Measurements from ENCODE around the gene MEIOC. TPM values are rescaled to one million over a fixed set of nuclear protein-coding genes. Genes with fewer than 3 reads are reported as not detected.

Gene MEIOC
- total RNA-seq, 1 donor from 2014 or later: 0.86 TPM

DNA sequence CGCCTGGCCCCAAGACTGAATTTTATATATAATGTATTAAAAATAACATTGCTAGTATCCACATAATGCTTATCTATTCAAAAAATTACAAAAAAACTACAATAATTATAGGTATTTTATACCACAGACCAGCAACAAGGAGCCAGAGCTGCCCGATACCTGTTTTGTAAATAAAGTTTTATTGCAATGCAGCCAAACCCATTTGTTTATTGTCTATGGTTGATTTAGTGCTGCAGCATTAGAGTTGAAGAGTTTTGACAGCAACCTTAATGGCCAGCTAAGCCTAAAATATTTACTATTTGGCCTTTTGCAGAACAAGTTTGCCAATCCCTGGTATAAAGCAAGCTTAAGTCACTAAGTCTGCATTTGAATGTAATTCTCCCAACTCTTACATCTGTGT, 5.6 kb downstream of the MEIOC start:
- peaks cover 2% of the 10 kb centered on the region for H3K36me3 Mint-ChIP-seq (ENCODE audit: insufficient read depth)
- no peaks in the 10 kb centered on the region for H3K9me3 Mint-ChIP-seq (ENCODE audit: low read depth)
- TF ChIP-seq, protein P1, sequence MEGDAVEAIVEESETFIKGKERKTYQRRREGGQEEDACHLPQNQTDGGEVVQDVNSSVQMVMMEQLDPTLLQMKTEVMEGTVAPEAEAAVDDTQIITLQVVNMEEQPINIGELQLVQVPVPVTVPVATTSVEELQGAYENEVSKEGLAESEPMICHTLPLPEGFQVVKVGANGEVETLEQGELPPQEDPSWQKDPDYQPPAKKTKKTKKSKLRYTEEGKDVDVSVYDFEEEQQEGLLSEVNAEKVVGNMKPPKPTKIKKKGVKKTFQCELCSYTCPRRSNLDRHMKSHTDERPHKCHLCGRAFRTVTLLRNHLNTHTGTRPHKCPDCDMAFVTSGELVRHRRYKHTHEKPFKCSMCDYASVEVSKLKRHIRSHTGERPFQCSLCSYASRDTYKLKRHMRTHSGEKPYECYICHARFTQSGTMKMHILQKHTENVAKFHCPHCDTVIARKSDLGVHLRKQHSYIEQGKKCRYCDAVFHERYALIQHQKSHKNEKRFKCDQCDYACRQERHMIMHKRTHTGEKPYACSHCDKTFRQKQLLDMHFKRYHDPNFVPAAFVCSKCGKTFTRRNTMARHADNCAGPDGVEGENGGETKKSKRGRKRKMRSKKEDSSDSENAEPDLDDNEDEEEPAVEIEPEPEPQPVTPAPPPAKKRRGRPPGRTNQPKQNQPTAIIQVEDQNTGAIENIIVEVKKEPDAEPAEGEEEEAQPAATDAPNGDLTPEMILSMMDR (IDR thresholded peaks at IDR 0.05; ENCODE audit: unreplicated experiment): no peak
- H3K27me3 Mint-ChIP-seq: peaks cover 11% of the 10 kb centered on the region
- DNase-seq (ENCODE audit: low spot score, unreplicated experiment): no peak
- peaks cover 2% of the 10 kb centered on the region for H3K4me1 Mint-ChIP-seq (ENCODE audit: low read depth)
- no peak overlapping the region for H3K4me3 Mint-ChIP-seq (ENCODE audit: low read depth)
- H3K27ac Mint-ChIP-seq: no peak overlapping the region

DNA sequence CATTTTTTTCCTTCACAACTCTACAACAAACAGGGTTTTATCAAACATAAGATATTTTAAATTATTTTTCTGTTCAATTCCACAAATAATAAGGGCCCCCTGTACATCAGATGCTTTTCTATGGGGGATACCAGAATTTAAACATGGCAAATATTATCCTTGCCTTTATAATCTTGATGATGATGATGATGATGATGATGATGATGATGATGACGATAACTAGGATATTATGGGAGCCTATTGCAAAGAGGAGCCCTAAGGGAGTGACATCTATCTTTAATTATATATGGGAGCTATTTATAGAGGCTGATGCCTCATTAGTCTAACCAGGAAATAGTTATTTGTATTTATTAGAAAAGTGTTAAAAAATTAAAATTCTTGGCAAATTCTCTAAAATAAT, 6.8 kb downstream of the MEIOC start:
- Mint-ChIP-seq H3K36me3 (ENCODE audit: insufficient read depth) (no peaks in the 10 kb centered on the region), H3K27ac (no peak overlapping the region), H3K4me3 (ENCODE audit: low read depth) (no peak overlapping the region), H3K9me3 (ENCODE audit: low read depth) (no peaks in the 10 kb centered on the region), H3K27me3 (peaks cover 5% of the 10 kb centered on the region), H3K4me1 (ENCODE audit: low read depth) (no peaks in the 10 kb centered on the region)
- no peak for DNase-seq (ENCODE audit: low spot score, unreplicated experiment)
- TF ChIP-seq, protein P1 (IDR thresholded peaks at IDR 0.05; ENCODE audit: unreplicated experiment): no peak

DNA sequence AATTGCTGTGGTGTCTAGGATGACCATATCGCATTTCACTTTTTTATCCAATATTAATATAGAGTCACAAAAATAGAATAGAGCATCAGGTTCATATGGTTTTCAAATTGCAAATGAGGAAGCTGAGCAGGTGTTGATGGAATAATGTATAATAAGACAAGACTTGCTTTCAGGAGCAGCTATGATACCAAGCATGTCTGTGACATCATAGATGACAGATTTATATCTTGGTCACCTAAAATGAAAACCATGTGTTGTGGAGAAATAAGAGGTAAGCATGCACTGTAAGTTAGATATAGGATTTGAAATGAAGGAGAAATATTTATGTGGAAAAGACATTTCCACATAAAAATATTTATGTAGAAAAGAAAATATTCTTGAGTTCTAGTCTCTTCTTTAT, 8.6 kb downstream of the MEIOC start:
- no peaks in the 10 kb centered on the region for H3K4me1 Mint-ChIP-seq (ENCODE audit: low read depth)
- no peak overlapping the region for H3K4me3 Mint-ChIP-seq (ENCODE audit: low read depth)
- TF ChIP-seq, protein P1 (IDR thresholded peaks at IDR 0.05; ENCODE audit: unreplicated experiment): no peak
- no peak overlapping the region for H3K27ac Mint-ChIP-seq
- DNase-seq (ENCODE audit: low spot score, unreplicated experiment): no peak
- no peaks in the 10 kb centered on the region for H3K36me3 Mint-ChIP-seq (ENCODE audit: insufficient read depth)
- H3K9me3 Mint-ChIP-seq (ENCODE audit: low read depth): no peaks in the 10 kb centered on the region
- peaks cover 5% of the 10 kb centered on the region for H3K27me3 Mint-ChIP-seq

DNA sequence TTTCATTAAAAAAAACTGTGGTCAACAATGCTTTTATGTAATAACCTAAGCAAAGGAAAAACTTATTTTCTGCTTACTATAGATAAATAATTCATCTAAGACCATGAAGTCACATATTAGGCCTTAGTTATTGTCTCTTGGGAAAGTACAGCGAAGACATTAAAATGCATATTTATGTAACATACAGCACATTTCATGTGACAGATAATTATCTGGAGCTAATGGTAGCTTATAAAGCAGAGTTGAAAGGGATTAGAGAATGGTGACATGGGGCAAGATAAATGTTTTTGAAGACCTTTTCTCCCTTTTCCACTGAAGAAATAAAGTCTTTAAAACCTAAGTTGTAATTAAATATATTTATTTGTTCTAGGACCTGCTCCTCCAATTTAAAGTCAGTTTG, 9.7 kb downstream of the MEIOC start:
- Mint-ChIP-seq H3K9me3 (ENCODE audit: low read depth) (no peaks in the 10 kb centered on the region), H3K36me3 (ENCODE audit: insufficient read depth) (no peaks in the 10 kb centered on the region), H3K27ac (no peak overlapping the region), H3K27me3 (peaks cover 5% of the 10 kb centered on the region), H3K4me1 (ENCODE audit: low read depth) (no peaks in the 10 kb centered on the region), H3K4me3 (ENCODE audit: low read depth) (no peak overlapping the region)
- TF ChIP-seq, protein P1 (IDR thresholded peaks at IDR 0.05; ENCODE audit: unreplicated experiment): no peak
- DNase-seq (ENCODE audit: low spot score, unreplicated experiment): no peak

DNA sequence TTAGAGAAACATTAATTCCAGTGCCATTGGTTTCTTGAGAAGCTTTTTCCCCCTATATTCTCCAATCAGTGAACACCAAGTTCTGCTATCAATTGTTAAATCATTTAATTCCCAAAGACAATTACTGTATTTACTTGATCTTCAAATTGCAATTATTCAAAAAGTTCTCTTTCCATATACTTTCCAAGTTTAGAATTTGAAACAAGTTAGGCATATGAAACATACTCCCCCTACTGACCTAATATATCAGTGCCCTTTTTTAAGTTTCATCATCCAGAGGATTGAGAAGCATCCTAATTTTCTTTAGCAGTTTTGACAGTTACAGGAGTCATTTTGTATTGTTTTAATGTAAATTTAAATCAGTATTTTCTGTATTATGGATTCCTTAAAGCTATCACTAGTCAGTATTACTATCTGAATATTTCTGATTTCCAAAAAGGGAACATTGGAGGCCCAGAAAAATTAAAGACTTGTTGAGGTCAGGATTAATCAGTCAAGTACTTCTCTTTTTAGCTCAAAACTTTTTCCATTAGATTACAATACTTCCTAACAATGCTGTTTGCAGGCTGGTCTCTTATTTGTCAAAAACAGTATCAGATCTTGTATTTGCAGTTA, 16.3 kb downstream of the MEIOC start:
- Mint-ChIP-seq H3K9me3 (ENCODE audit: low read depth) (no peaks in the 10 kb centered on the region), H3K27me3 (no peaks in the 10 kb centered on the region), H3K27ac (no peak overlapping the region), H3K36me3 (ENCODE audit: insufficient read depth) (no peaks in the 10 kb centered on the region), H3K4me1 (ENCODE audit: low read depth) (no peaks in the 10 kb centered on the region), H3K4me3 (ENCODE audit: low read depth) (no peak overlapping the region)
- TF ChIP-seq, protein P1 (IDR thresholded peaks at IDR 0.05; ENCODE audit: unreplicated experiment): peak; percentile 68
- DNase-seq (ENCODE audit: low spot score, unreplicated experiment): no peak
